ENCODE data around the gene NCKAP5.

NCKAP5 gene

GRCh38 chr2:132733094-132733493 lies 835.2 kb downstream of the NCKAP5 start:
- Histone ChIP-seq H3K4me3 (ENCODE audit: low read length in 2 of 2) (no peak overlapping the region), H3K27ac (ENCODE audit: low read depth in 2 of 2, low read length in 2 of 2) (no peak overlapping the region), H3K9me3 (ENCODE audit: control insufficient read depth in 2 of 2, low read length in 2 of 2) (no peaks in the 10 kb centered on the region), H3K27me3 (ENCODE audit: control insufficient read depth in 2 of 2, insufficient read depth in 2 of 2, low read length in 2 of 2) (no peaks in the 10 kb centered on the region), H3K36me3 (ENCODE audit: control insufficient read depth in 2 of 2, insufficient read depth in 2 of 2, low read length in 2 of 2) (no peaks in the 10 kb centered on the region), H3K9ac (ENCODE audit: low read depth in 1 of 2, low read length in 2 of 2) (no peak overlapping the region), H3K4me1 (ENCODE audit: control insufficient read depth in 2 of 2, insufficient read depth in 2 of 2, low read length in 2 of 2) (no peaks in the 10 kb centered on the region)

- Histone ChIP-seq H3K9ac (ENCODE audit: low read depth in 1 of 2, low read length in 2 of 2) (no peak overlapping the region), H3K9me3 (ENCODE audit: control insufficient read depth in 2 of 2, low read length in 2 of 2) (no peaks in the 10 kb centered on the region), H3K4me1 (ENCODE audit: control insufficient read depth in 2 of 2, insufficient read depth in 2 of 2, low read length in 2 of 2) (no peaks in the 10 kb centered on the region)
Observed at GRCh38 chr2:132732694-132733093, 835.6 kb downstream of the NCKAP5 start.

GRCh38 chr2:132731441-132731840 lies 836.8 kb downstream of the NCKAP5 start:
- no peak overlapping the region for H3K9ac ChIP-seq (ENCODE audit: low read depth in 1 of 2, low read length in 2 of 2)
- H3K27ac ChIP-seq (ENCODE audit: low read depth in 2 of 2, low read length in 2 of 2), result no peak overlapping the region
- no peaks in the 10 kb centered on the region for H3K9me3 ChIP-seq (ENCODE audit: control insufficient read depth in 2 of 2, low read length in 2 of 2)
- H3K27me3 ChIP-seq (ENCODE audit: control insufficient read depth in 2 of 2, insufficient read depth in 2 of 2, low read length in 2 of 2), result no peaks in the 10 kb centered on the region
- H3K4me1 ChIP-seq (ENCODE audit: control insufficient read depth in 2 of 2, insufficient read depth in 2 of 2, low read length in 2 of 2), result no peaks in the 10 kb centered on the region
- no peaks in the 10 kb centered on the region for H3K36me3 ChIP-seq (ENCODE audit: control insufficient read depth in 2 of 2, insufficient read depth in 2 of 2, low read length in 2 of 2)
- H3K4me3 ChIP-seq (ENCODE audit: low read length in 2 of 2), result no peak overlapping the region

More at GRCh38 chr2:132732694-132733093, 835.6 kb downstream of the NCKAP5 start:
- no peaks in the 10 kb centered on the region for H3K36me3 ChIP-seq (ENCODE audit: control insufficient read depth in 2 of 2, insufficient read depth in 2 of 2, low read length in 2 of 2)
- no peaks in the 10 kb centered on the region for H3K27me3 ChIP-seq (ENCODE audit: control insufficient read depth in 2 of 2, insufficient read depth in 2 of 2, low read length in 2 of 2)
- no peak overlapping the region for H3K27ac ChIP-seq (ENCODE audit: low read depth in 2 of 2, low read length in 2 of 2)
- H3K4me3 ChIP-seq (ENCODE audit: low read length in 2 of 2), result no peak overlapping the region

GRCh38 chr2:132730611-132731010 lies 837.7 kb downstream of the NCKAP5 start:
- Histone ChIP-seq H3K4me3 (ENCODE audit: low read length in 2 of 2) (no peak overlapping the region), H3K9ac (ENCODE audit: low read depth in 1 of 2, low read length in 2 of 2) (no peak overlapping the region), H3K4me1 (ENCODE audit: control insufficient read depth in 2 of 2, insufficient read depth in 2 of 2, low read length in 2 of 2) (no peaks in the 10 kb centered on the region), H3K36me3 (ENCODE audit: control insufficient read depth in 2 of 2, insufficient read depth in 2 of 2, low read length in 2 of 2) (no peaks in the 10 kb centered on the region), H3K9me3 (ENCODE audit: control insufficient read depth in 2 of 2, low read length in 2 of 2) (no peaks in the 10 kb centered on the region), H3K27ac (ENCODE audit: low read depth in 2 of 2, low read length in 2 of 2) (no peak overlapping the region), H3K27me3 (ENCODE audit: control insufficient read depth in 2 of 2, insufficient read depth in 2 of 2, low read length in 2 of 2) (no peaks in the 10 kb centered on the region)

GRCh38 chr2:132729522-132729921 lies 838.7 kb downstream of the NCKAP5 start:
- Histone ChIP-seq H3K9ac (ENCODE audit: low read depth in 1 of 2, low read length in 2 of 2) (no peak overlapping the region), H3K27me3 (ENCODE audit: control insufficient read depth in 2 of 2, insufficient read depth in 2 of 2, low read length in 2 of 2) (no peaks in the 10 kb centered on the region), H3K9me3 (ENCODE audit: control insufficient read depth in 2 of 2, low read length in 2 of 2) (no peaks in the 10 kb centered on the region), H3K27ac (ENCODE audit: low read depth in 2 of 2, low read length in 2 of 2) (no peak overlapping the region), H3K4me3 (ENCODE audit: low read length in 2 of 2) (no peak overlapping the region), H3K36me3 (ENCODE audit: control insufficient read depth in 2 of 2, insufficient read depth in 2 of 2, low read length in 2 of 2) (no peaks in the 10 kb centered on the region), H3K4me1 (ENCODE audit: control insufficient read depth in 2 of 2, insufficient read depth in 2 of 2, low read length in 2 of 2) (no peaks in the 10 kb centered on the region)

GRCh38 chr2:132726155-132726554 lies 842.1 kb downstream of the NCKAP5 start:
- H3K4me1 ChIP-seq (ENCODE audit: control insufficient read depth in 2 of 2, insufficient read depth in 2 of 2, low read length in 2 of 2), result no peaks in the 10 kb centered on the region
- H3K36me3 ChIP-seq (ENCODE audit: control insufficient read depth in 2 of 2, insufficient read depth in 2 of 2, low read length in 2 of 2), result no peaks in the 10 kb centered on the region
- H3K9ac ChIP-seq (ENCODE audit: low read depth in 1 of 2, low read length in 2 of 2), result no peak overlapping the region
- no peaks in the 10 kb centered on the region for H3K27me3 ChIP-seq (ENCODE audit: control insufficient read depth in 2 of 2, insufficient read depth in 2 of 2, low read length in 2 of 2)
- H3K4me3 ChIP-seq (ENCODE audit: low read length in 2 of 2), result no peak overlapping the region
- H3K27ac ChIP-seq (ENCODE audit: low read depth in 2 of 2, low read length in 2 of 2), result no peak overlapping the region
- H3K9me3 ChIP-seq (ENCODE audit: control insufficient read depth in 2 of 2, low read length in 2 of 2), result no peaks in the 10 kb centered on the region

- no peak overlapping the region for H3K9ac ChIP-seq (ENCODE audit: low read depth in 1 of 2, low read length in 2 of 2)
- H3K27ac ChIP-seq (ENCODE audit: low read depth in 2 of 2, low read length in 2 of 2), result no peak overlapping the region
- H3K36me3 ChIP-seq (ENCODE audit: control insufficient read depth in 2 of 2, insufficient read depth in 2 of 2, low read length in 2 of 2), result no peaks in the 10 kb centered on the region
- no peaks in the 10 kb centered on the region for H3K4me1 ChIP-seq (ENCODE audit: control insufficient read depth in 2 of 2, insufficient read depth in 2 of 2, low read length in 2 of 2)
- no peak overlapping the region for H3K4me3 ChIP-seq (ENCODE audit: low read length in 2 of 2)
- no peaks in the 10 kb centered on the region for H3K9me3 ChIP-seq (ENCODE audit: control insufficient read depth in 2 of 2, low read length in 2 of 2)
- H3K27me3 ChIP-seq (ENCODE audit: control insufficient read depth in 2 of 2, insufficient read depth in 2 of 2, low read length in 2 of 2), result no peaks in the 10 kb centered on the region
Observed at GRCh38 chr2:132725748-132726147, 842.5 kb downstream of the NCKAP5 start.

GRCh38 chr2:132725148-132725547 lies 843.1 kb downstream of the NCKAP5 start:
- Histone ChIP-seq H3K27me3 (ENCODE audit: control insufficient read depth in 2 of 2, insufficient read depth in 2 of 2, low read length in 2 of 2) (no peaks in the 10 kb centered on the region), H3K27ac (ENCODE audit: low read depth in 2 of 2, low read length in 2 of 2) (no peak overlapping the region), H3K4me3 (ENCODE audit: low read length in 2 of 2) (no peak overlapping the region)

GRCh38 chr2:132721938-132722337 lies 846.3 kb downstream of the NCKAP5 start:
- no peak overlapping the region for H3K27ac ChIP-seq (ENCODE audit: low read depth in 2 of 2, low read length in 2 of 2)
- no peaks in the 10 kb centered on the region for H3K27me3 ChIP-seq (ENCODE audit: control insufficient read depth in 2 of 2, insufficient read depth in 2 of 2, low read length in 2 of 2)
- H3K4me1 ChIP-seq (ENCODE audit: control insufficient read depth in 2 of 2, insufficient read depth in 2 of 2, low read length in 2 of 2), result no peaks in the 10 kb centered on the region
- no peaks in the 10 kb centered on the region for H3K36me3 ChIP-seq (ENCODE audit: control insufficient read depth in 2 of 2, insufficient read depth in 2 of 2, low read length in 2 of 2)
- no peak overlapping the region for H3K4me3 ChIP-seq (ENCODE audit: low read length in 2 of 2)
- H3K9me3 ChIP-seq (ENCODE audit: control insufficient read depth in 2 of 2, low read length in 2 of 2), result no peaks in the 10 kb centered on the region
- no peak overlapping the region for H3K9ac ChIP-seq (ENCODE audit: low read depth in 1 of 2, low read length in 2 of 2)

More at GRCh38 chr2:132725148-132725547, 843.1 kb downstream of the NCKAP5 start:
- Histone ChIP-seq H3K36me3 (ENCODE audit: control insufficient read depth in 2 of 2, insufficient read depth in 2 of 2, low read length in 2 of 2) (no peaks in the 10 kb centered on the region), H3K9ac (ENCODE audit: low read depth in 1 of 2, low read length in 2 of 2) (no peak overlapping the region), H3K4me1 (ENCODE audit: control insufficient read depth in 2 of 2, insufficient read depth in 2 of 2, low read length in 2 of 2) (no peaks in the 10 kb centered on the region), H3K9me3 (ENCODE audit: control insufficient read depth in 2 of 2, low read length in 2 of 2) (no peaks in the 10 kb centered on the region)

- Histone ChIP-seq H3K4me1 (ENCODE audit: control insufficient read depth in 2 of 2, insufficient read depth in 2 of 2, low read length in 2 of 2) (no peaks in the 10 kb centered on the region), H3K9me3 (ENCODE audit: control insufficient read depth in 2 of 2, low read length in 2 of 2) (no peaks in the 10 kb centered on the region), H3K27ac (ENCODE audit: low read depth in 2 of 2, low read length in 2 of 2) (no peak overlapping the region), H3K4me3 (ENCODE audit: low read length in 2 of 2) (no peak overlapping the region), H3K9ac (ENCODE audit: low read depth in 1 of 2, low read length in 2 of 2) (no peak overlapping the region), H3K36me3 (ENCODE audit: control insufficient read depth in 2 of 2, insufficient read depth in 2 of 2, low read length in 2 of 2) (no peaks in the 10 kb centered on the region), H3K27me3 (ENCODE audit: control insufficient read depth in 2 of 2, insufficient read depth in 2 of 2, low read length in 2 of 2) (no peaks in the 10 kb centered on the region)
Observed at GRCh38 chr2:132720393-132720792, 847.9 kb downstream of the NCKAP5 start.

GRCh38 chr2:132719480-132719879 lies 848.8 kb downstream of the NCKAP5 start:
- Histone ChIP-seq H3K9ac (ENCODE audit: low read depth in 1 of 2, low read length in 2 of 2) (no peak overlapping the region), H3K36me3 (ENCODE audit: control insufficient read depth in 2 of 2, insufficient read depth in 2 of 2, low read length in 2 of 2) (no peaks in the 10 kb centered on the region), H3K9me3 (ENCODE audit: control insufficient read depth in 2 of 2, low read length in 2 of 2) (no peaks in the 10 kb centered on the region), H3K4me1 (ENCODE audit: control insufficient read depth in 2 of 2, insufficient read depth in 2 of 2, low read length in 2 of 2) (no peaks in the 10 kb centered on the region), H3K4me3 (ENCODE audit: low read length in 2 of 2) (no peak overlapping the region), H3K27me3 (ENCODE audit: control insufficient read depth in 2 of 2, insufficient read depth in 2 of 2, low read length in 2 of 2) (no peaks in the 10 kb centered on the region), H3K27ac (ENCODE audit: low read depth in 2 of 2, low read length in 2 of 2) (no peak overlapping the region)
